ENCODE results near the gene TBC1D5. TPM values are rescaled to one million over a fixed set of nuclear protein-coding genes. Genes with fewer than 3 reads are reported as not detected.
A peak's percentile ranks its signal among the peaks of the same experiment; 100 is the strongest.
"Not testable (repeated sequence)": the region's sequence is repeated elsewhere in the genome, so short reads cannot be mapped to it uniquely, and the experiment has no call there.

Gene TBC1D5
- total RNA-seq, 1 experiment from 2014 or later, result 33.9 TPM

DNA sequence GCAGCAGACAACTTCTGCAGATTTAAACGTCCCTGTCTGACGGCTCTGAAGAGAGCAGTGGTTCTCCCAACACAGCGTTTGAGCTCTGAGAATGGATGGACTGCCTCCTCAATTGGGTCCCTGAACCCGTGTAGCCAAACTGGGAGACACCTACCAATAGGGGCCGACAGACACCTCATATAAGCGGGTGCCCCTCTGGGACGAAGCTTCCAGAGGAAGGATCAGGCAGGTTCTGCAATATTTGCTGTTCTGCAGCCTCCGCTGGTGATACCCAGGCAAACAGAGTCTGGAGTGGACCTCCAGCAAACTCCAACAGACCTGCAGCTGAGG lies 48.8 kb downstream of the TBC1D5 start:
- H2AFZ ChIP-seq (ENCODE audit: low read depth, low read length, poor library complexity, severe bottlenecking); H3K36me3 ChIP-seq (ENCODE audit: control insufficient read depth in 1 of 2, insufficient read depth in 2 of 2, low read length in 2 of 2); H3K9me3 ChIP-seq (ENCODE audit: control insufficient read depth in 1 of 2, insufficient read depth in 1 of 2, low read depth in 1 of 2, low read length in 2 of 2); DNase-seq (ENCODE audit: low read depth, low spot score); intact Hi-C loops (cut with micrococcal nuclease); H3K9me2 ChIP-seq (ENCODE audit: insufficient read depth); BruUV-seq (replicated peaks); RAD21 ChIA-PET (ENCODE audit: low non-redundant PET in 1 of 2, low total read pairs in 2 of 2, uncharacterized antibody in 2 of 2, unreplicated experiment in 2 of 2); CTCF ChIA-PET; H4K20me1 ChIP-seq (ENCODE audit: insufficient read depth); H3K27me3 ChIP-seq (ENCODE audit: insufficient read depth, low read length): not testable (repeated sequence)
- peak overlapping the region; percentile 13; the same call in 1 of the 2 replicates for H3K27ac ChIP-seq (ENCODE audit: low read depth, low read length)
- H3K4me2 ChIP-seq (ENCODE audit: low read length), result peak overlapping the region; percentile 60
- POLR2A ChIA-PET, result interaction anchor here (0.5 kb wide), 1 partner anchor 366 kb away, joined by 3 read pairs; no protein-coding TSS in a partner anchor
- ATAC-seq, result peak; percentile 71
- H3K4me1 ChIP-seq (ENCODE audit: control insufficient read depth in 1 of 2, insufficient read depth in 2 of 2, low read length in 2 of 2), result peaks cover 3 to 13% of the 10 kb centered on the region in 2 experiments; a peak in 3 of 4 replicates
- peaks cover 39% of the 10 kb centered on the region for H3K79me2 ChIP-seq (ENCODE audit: insufficient read depth, low read length)
- peak overlapping the region; percentile 19 to 46 for H3K4me3 ChIP-seq (replicated peaks in 1 of 2; ENCODE audit: low read depth in 1 of 2, low read length in 2 of 2)
- H3K9ac ChIP-seq (ENCODE audit: low read length), result peak overlapping the region; percentile 45; the same call in 1 of the 2 replicates
- TF ChIP-seq RAD21 (IDR thresholded peaks at IDR 0.05; ENCODE audit: low read depth), result peak; percentile 38; the same call in 1 of the 2 replicates

DNA sequence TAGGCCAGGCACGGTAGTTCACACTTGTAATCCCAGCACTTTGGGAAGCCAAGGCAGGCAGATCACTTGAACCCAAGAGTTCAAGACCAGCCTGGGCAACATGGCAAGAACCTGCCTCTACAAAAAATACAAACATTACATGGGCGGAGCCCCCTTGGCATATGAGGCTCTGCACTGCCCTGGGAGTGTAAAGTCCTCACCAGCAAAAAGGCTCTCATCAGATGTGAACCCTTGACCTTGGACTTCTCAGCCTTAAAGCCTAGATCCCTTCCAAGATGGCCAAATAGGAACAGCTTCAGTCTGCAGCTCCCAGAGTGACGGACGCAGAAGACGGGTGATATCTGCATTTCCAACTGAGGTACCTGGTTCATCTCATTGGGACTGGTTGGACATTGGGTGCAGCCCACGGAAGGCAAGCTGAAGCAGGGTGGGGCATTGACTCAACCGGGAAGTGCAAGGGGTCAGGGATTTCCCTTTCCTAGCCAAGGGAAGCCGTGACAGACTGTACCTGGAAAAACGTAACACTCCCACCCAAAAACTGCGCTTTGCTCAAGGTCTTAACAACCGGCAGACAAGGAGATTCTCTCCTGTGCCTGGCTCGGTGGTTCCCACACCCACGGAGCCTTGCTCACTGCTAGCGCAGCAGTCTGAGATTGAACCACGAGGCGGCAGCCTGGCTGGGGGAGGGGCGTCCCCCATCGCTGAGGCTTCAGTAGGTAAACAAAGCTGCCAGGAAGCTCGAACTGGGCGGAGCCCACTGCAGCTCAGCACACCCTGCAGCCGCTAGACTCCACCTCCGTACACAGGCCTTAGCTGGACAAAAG lies 49.4 kb downstream of the TBC1D5 start:
- H3K27me3 ChIP-seq (ENCODE audit: insufficient read depth, low read length); CTCF ChIA-PET: not testable (repeated sequence)
- peak; percentile 13 for DNase-seq (ENCODE audit: low read depth, low spot score)

More for the DNA sequence above, 49.4 kb downstream of the TBC1D5 start:
- H2AFZ ChIP-seq (ENCODE audit: low read depth, low read length, poor library complexity, severe bottlenecking); H4K20me1 ChIP-seq (ENCODE audit: insufficient read depth); RAD21 ChIA-PET (ENCODE audit: low non-redundant PET in 1 of 2, low total read pairs in 2 of 2, uncharacterized antibody in 2 of 2, unreplicated experiment in 2 of 2); BruUV-seq (replicated peaks); intact Hi-C loops (cut with micrococcal nuclease); H3K36me3 ChIP-seq (ENCODE audit: control insufficient read depth in 1 of 2, insufficient read depth in 2 of 2, low read length in 2 of 2); H3K9me3 ChIP-seq (ENCODE audit: control insufficient read depth in 1 of 2, insufficient read depth in 1 of 2, low read depth in 1 of 2, low read length in 2 of 2); H3K9me2 ChIP-seq (ENCODE audit: insufficient read depth): not testable (repeated sequence)
- TF ChIP-seq EGR1 (IDR thresholded peaks at IDR 0.05; ENCODE audit: low read depth) (peak; percentile 25; the same call in 1 of the 2 replicates), MAX (IDR thresholded peaks at IDR 0.05) (peak; percentile 49)
- Histone ChIP-seq H3K4me2 (ENCODE audit: low read length) (peak overlapping the region; percentile 60), H3K79me2 (ENCODE audit: insufficient read depth, low read length) (peaks cover 43% of the 10 kb centered on the region), H3K27ac (ENCODE audit: low read depth, low read length) (peak overlapping the region; percentile 13; the same call in 1 of the 2 replicates), H3K4me3 (replicated peaks in 1 of 2; ENCODE audit: low read depth in 1 of 2, low read length in 2 of 2) (peak overlapping the region; percentile 19 to 46), H3K9ac (ENCODE audit: low read length) (peak overlapping the region; percentile 45; the same call in 1 of the 2 replicates), H3K4me1 (ENCODE audit: control insufficient read depth in 1 of 2, insufficient read depth in 2 of 2, low read length in 2 of 2) (peaks cover 3 to 13% of the 10 kb centered on the region in 2 experiments; a peak in 3 of 4 replicates)
- POLR2A ChIA-PET, result interaction anchor here (0.5 kb wide), 1 partner anchor 366 kb away, joined by 3 read pairs; no protein-coding TSS in a partner anchor
- ATAC-seq, result peak; percentile 95

All from HCT116 (cell line).